GM19438 (cell line): Measurements from ENCODE around the gene CFAP43.
"Not testable (repeated sequence)": the region's sequence is repeated elsewhere in the genome, so short reads cannot be mapped to it uniquely, and the experiment has no call there.

ENCODE experiments used
- ATAC-seq: cut with Tn5 transposase; IDR thresholded peaks from one replicate; pipeline ENCODE4 v1.9.1; 2021; ENCODE audit warnings: low read depth; ENCODE audit not compliant: unreplicated experiment

CFAP43 gene

GRCh38 chr10:104230490-104230889 is 1.7 kb downstream of the CFAP43 start:
- no peak for ATAC-seq

GRCh38 chr10:104223304-104223703 is 8.9 kb downstream of the CFAP43 start:
- ATAC-seq = no peak

GRCh38 chr10:104220522-104220921 is 11.6 kb downstream of the CFAP43 start:
- no peak for ATAC-seq

GRCh38 chr10:104218751-104219150 is 13.4 kb downstream of the CFAP43 start:
- ATAC-seq = no peak

GRCh38 chr10:104216631-104217030 is 15.5 kb downstream of the CFAP43 start:
- no peak for ATAC-seq

GRCh38 chr10:104209575-104210198 is 22.5 kb downstream of the CFAP43 start:
- ATAC-seq = no peak

GRCh38 chr10:104208730-104209129 is 23.4 kb downstream of the CFAP43 start:
- ATAC-seq = no peak

GRCh38 chr10:104202231-104202630 is 29.9 kb downstream of the CFAP43 start:
- ATAC-seq = no peak

GRCh38 chr10:104201636-104202035 is 30.5 kb downstream of the CFAP43 start:
- no peak for ATAC-seq

- ATAC-seq = no peak
Measured at GRCh38 chr10:104199567-104199966, 32.6 kb downstream of the CFAP43 start.

GRCh38 chr10:104197364-104197763 is 34.8 kb downstream of the CFAP43 start:
- no peak for ATAC-seq

GRCh38 chr10:104195706-104196105 is 36.5 kb downstream of the CFAP43 start:
- ATAC-seq = no peak

GRCh38 chr10:104193787-104194186 is 38.4 kb downstream of the CFAP43 start:
- no peak for ATAC-seq

- no peak for ATAC-seq
Measured at GRCh38 chr10:104190695-104191094, 41.5 kb downstream of the CFAP43 start.

- ATAC-seq = no peak
Measured at GRCh38 chr10:104183682-104184081, 48.5 kb downstream of the CFAP43 start.

- ATAC-seq = not testable (repeated sequence)
Measured at GRCh38 chr10:104174136-104174535, 58.0 kb downstream of the CFAP43 start.

- ATAC-seq = no peak
Measured at GRCh38 chr10:104170610-104171254, 61.4 kb downstream of the CFAP43 start.

- no peak for ATAC-seq
Measured at GRCh38 chr10:104155591-104155990, 76.6 kb downstream of the CFAP43 start.

GRCh38 chr10:104151737-104152136 is 80.4 kb downstream of the CFAP43 start:
- ATAC-seq = no peak

GRCh38 chr10:104150139-104150538 is 82.0 kb downstream of the CFAP43 start:
- ATAC-seq = no peak

- no peak for ATAC-seq
Measured at GRCh38 chr10:104146882-104147281, 85.3 kb downstream of the CFAP43 start.

GRCh38 chr10:104144931-104145330 is 87.2 kb downstream of the CFAP43 start:
- no peak for ATAC-seq
